Thymus (tissue), 11 donors: ENCODE results near the gene RIOK1. TPM values are rescaled to one million over a fixed set of nuclear protein-coding genes. Genes with fewer than 3 reads are reported as not detected.
"Not testable (repeated sequence)": the region's sequence is repeated elsewhere in the genome, so short reads cannot be mapped to it uniquely, and the experiment has no call there.

Experiments
- DNase-seq, 9 donors: peaks; one replicate each; pipeline ENCODE4 v3.0.0-alpha.2; 2013; ENCODE audit warnings: low spot score in 9 of 9, low read depth in 6 of 9, missing footprints in 1 of 9
- H3K27ac ChIP-seq, 2 donors: one replicate each; pipeline ENCODE4 v1.5.1; 2013; ENCODE audit warnings: control low read depth in 1 of 2, low read depth in 1 of 2, low read length in 1 of 2, mild to moderate bottlenecking in 1 of 2, moderate library complexity in 1 of 2
- H3K27me3 ChIP-seq, 2 donors: one replicate each; pipeline ENCODE4 v1.5.1; 2013; ENCODE audit warnings: low read length in 1 of 2; ENCODE audit not compliant: control insufficient read depth in 2 of 2, insufficient read depth in 1 of 2
- H3K36me3 ChIP-seq, 2 donors: one replicate each; pipeline ENCODE4 v1.5.1; 2013; ENCODE audit warnings: low read length in 1 of 2, mild to moderate bottlenecking in 1 of 2, moderate library complexity in 1 of 2; ENCODE audit not compliant: control insufficient read depth in 2 of 2, insufficient read depth in 2 of 2
- H3K4me1 ChIP-seq, 2 donors: one replicate each; pipeline ENCODE4 v1.5.1; 2013; ENCODE audit warnings: low read length in 2 of 2; ENCODE audit not compliant: control insufficient read depth in 2 of 2, insufficient read depth in 2 of 2
- H3K4me3 ChIP-seq, 2 donors: one replicate each; pipeline ENCODE4 v1.5.1; 2013; ENCODE audit warnings: low read length in 2 of 2, control low read depth in 1 of 2, mild to moderate bottlenecking in 1 of 2
- H3K9me3 ChIP-seq, 2 donors: one replicate each; pipeline ENCODE4 v1.5.1; 2013; ENCODE audit warnings: low read length in 1 of 2, mild to moderate bottlenecking in 1 of 2; ENCODE audit not compliant: control insufficient read depth in 2 of 2, insufficient read depth in 1 of 2
- WGBS: extraction: QIAGEN DNeasy Blood & Tissue Kit; methylation state at CpG from one replicate; pipeline ENCODE4 v1.1.7; 2013; 5-methylcytosine and 5-hydroxymethylcytosine counted together
- polyA plus RNA-seq: library from polyadenylated mRNA; stranded (reverse); fragments of 200-250 nt; gene quantifications from one replicate; pipeline ENCODE4 v1.2.3, GENCODE V29; 2013
- total RNA-seq: library from RNA; stranded (reverse); fragments of 120-200 nt; gene quantifications from one replicate; pipeline ENCODE4 v1.2.4, GENCODE V29; 2013
- donor health status: healthy.

Gene RIOK1
- total and polyA plus RNA-seq, 2 donors: 21.3 to 26.6 TPM

DNA sequence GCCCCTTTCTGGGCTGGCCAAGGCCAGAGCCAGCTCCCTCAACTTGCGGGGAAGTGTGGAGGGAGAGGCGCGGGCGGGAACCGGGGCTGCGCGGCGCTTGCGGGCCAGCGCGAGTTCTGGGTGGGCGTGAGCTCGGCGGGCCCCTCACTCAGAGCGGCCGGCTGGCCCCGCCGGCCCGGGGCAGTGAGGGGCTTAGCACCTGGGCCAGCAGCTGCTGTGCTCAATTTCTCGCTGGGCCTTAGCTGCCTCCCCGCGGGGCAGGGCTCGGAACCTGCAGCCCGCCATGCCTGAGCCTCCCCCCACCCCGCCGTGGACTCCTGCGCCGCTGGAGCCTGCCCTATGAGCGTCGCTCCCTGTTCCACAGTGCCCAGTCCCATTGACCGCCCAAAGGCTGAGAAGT, 66.7 kb downstream of the RIOK1 start:
- not testable (repeated sequence) for DNase-seq, H3K4me1 ChIP-seq, H3K27me3 ChIP-seq, H3K4me3 ChIP-seq, H3K36me3 ChIP-seq, H3K27ac ChIP-seq, H3K9me3 ChIP-seq
- WGBS: 96% methylated on average over 31 of the region's 31 CpGs

- Histone ChIP-seq H3K27ac (no peak overlapping the region), H3K4me1 (no peaks in the 10 kb centered on the region), H3K9me3 (peaks cover 0 to 3% of the 10 kb centered on the region in 2 donors), H3K4me3 (no peak overlapping the region), H3K36me3 (no peaks in the 10 kb centered on the region), H3K27me3 (no peaks in the 10 kb centered on the region)
- no peak for DNase-seq
- WGBS: 98% methylated on average over 4 of the region's 4 CpGs
These were observed 71.8 kb downstream of the RIOK1 start for GRCh38 chr6:7461416-7461815.

- Histone ChIP-seq H3K27ac (no peak overlapping the region), H3K4me3 (no peak overlapping the region), H3K36me3 (no peaks in the 10 kb centered on the region), H3K27me3 (peaks cover 0 to 5% of the 10 kb centered on the region in 2 donors), H3K4me1 (no peaks in the 10 kb centered on the region), H3K9me3 (no peaks in the 10 kb centered on the region)
- WGBS: 89% methylated on average over 4 of the region's 4 CpGs
- DNase-seq: no peak
These were observed 74.2 kb downstream of the RIOK1 start for GRCh38 chr6:7463785-7464184.

DNA sequence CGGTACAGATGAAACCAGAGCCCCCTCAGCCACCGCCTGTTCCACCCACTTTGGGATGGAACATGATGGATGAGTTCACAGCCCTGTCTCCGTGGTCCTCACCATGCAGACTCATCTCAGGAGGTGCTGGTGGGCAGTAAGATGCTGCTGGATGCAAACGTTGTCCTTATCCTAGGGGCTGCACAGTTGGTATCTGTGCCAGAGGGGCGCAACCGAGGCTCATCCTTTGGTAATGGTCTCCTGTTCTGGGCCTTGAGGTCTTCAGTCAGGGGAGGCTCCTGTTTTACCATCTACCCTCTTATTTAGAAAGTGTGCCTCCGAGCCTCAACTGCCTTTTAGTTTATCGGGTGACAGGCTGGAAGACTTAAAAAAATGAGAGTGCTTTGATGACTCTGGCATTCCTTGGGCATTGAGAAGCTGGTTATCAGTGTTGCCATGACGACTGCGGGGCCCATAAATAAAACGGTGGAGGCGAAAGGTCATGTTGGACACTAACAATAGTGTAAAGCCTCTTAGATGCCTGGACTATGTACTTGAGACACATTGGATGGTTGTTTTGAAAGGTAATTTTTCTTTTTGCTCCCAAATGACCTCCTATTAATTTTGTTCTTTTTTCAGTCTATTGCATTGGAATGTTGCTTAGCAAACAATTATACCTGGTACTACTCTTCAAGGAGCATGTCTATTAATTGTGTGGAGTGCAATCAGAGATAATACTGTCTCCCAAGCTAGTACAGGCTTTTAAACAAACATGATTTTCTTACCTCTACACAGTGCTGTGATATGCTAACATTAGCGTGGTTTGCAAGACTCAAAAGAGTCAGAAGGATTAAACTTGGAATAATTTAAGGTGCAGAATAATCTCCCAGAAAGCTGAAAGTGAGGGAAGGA, 77.6 kb downstream of the RIOK1 start:
- Histone ChIP-seq H3K27me3 (peaks cover 0 to 5% of the 10 kb centered on the region in 2 donors), H3K36me3 (no peaks in the 10 kb centered on the region), H3K4me3 (no peak overlapping the region), H3K9me3 (no peaks in the 10 kb centered on the region), H3K4me1 (no peaks in the 10 kb centered on the region), H3K27ac (no peak overlapping the region)
- DNase-seq: no peak
- WGBS: 79% methylated on average over 13 of the region's 13 CpGs

Other genes with a start within 250 kb of the RIOK1 start
- gene SSR1, start 76.6 kb upstream of the RIOK1 start, total RNA-seq: 56.9 TPM
- gene SSR1, start 76.6 kb upstream of the RIOK1 start, polyA plus RNA-seq: 38.9 TPM
- gene CAGE1, start 66 bp upstream of the RIOK1 start, total RNA-seq: 0.09 TPM
- gene CAGE1, start 66 bp upstream of the RIOK1 start, polyA plus RNA-seq: 0.02 TPM
- gene DSP, start 151.9 kb downstream of the RIOK1 start, total RNA-seq: 40.7 TPM
- gene DSP, start 151.9 kb downstream of the RIOK1 start, polyA plus RNA-seq: 64.6 TPM
- 9.6 TPM for gene SNRNP48, start 200.4 kb downstream of the RIOK1 start, total RNA-seq
- 9.7 TPM for gene SNRNP48, start 200.4 kb downstream of the RIOK1 start, polyA plus RNA-seq